Stimulated activated CD4-positive, alpha-beta T cell treated with anti-CD3 and anti-CD28 coated beads, TNF-alpha, amount 100 ng/mL, for 24 hours (primary cell): ENCODE results near the gene ST6GAL1.
"Not testable (repeated sequence)": the region's sequence is repeated elsewhere in the genome, so short reads cannot be mapped to it uniquely, and the experiment has no call there.

Experiments used
- DNase-seq, 3 experiments: peaks; one replicate each; pipeline ENCODE4 v3.0.0-alpha.2; 2020; ENCODE audit warnings: low read depth in 3 of 3

The ST6GAL1 gene

GRCh38 chr3:186930143-186930640 lies at the start of gene ST6GAL1:
Gene ST6GAL1, plus strand, starts transcription at chr3:186930526. Its CDS starts 112,178 bp downstream, at chr3:187042704.
- peak; percentile 33 to 75 (median 43) for DNase-seq

- DNase-seq, result no peak
Observed at GRCh38 chr3:186882150-186882524, 48.2 kb upstream of the ST6GAL1 start.

- DNase-seq, result peak; percentile 22 to 61 (median 27)
Observed at GRCh38 chr3:186882881-186883685, 47.2 kb upstream of the ST6GAL1 start.

- DNase-seq, result no peak
Observed at GRCh38 chr3:186883686-186884058, 46.7 kb upstream of the ST6GAL1 start.

- DNase-seq, result not testable (repeated sequence)
Observed at GRCh38 chr3:186884868-186885267, 45.5 kb upstream of the ST6GAL1 start.

- no peak for DNase-seq
Observed at GRCh38 chr3:186886202-186886981, 43.9 kb upstream of the ST6GAL1 start.

GRCh38 chr3:186887507-186887938 lies 42.8 kb upstream of the ST6GAL1 start:
- DNase-seq, result not testable (repeated sequence)

- DNase-seq, result no peak
Observed at GRCh38 chr3:186888569-186888968, 41.8 kb upstream of the ST6GAL1 start.

GRCh38 chr3:186889698-186890097 lies 40.6 kb upstream of the ST6GAL1 start:
- DNase-seq, result not testable (repeated sequence)

GRCh38 chr3:186890911-186891310 lies 39.4 kb upstream of the ST6GAL1 start:
- DNase-seq, result no peak

GRCh38 chr3:186893071-186893470 lies 37.3 kb upstream of the ST6GAL1 start:
- not testable (repeated sequence) for DNase-seq

- DNase-seq, result no peak
Observed at GRCh38 chr3:186895406-186895805, 34.9 kb upstream of the ST6GAL1 start.

GRCh38 chr3:186896006-186896405 lies 34.3 kb upstream of the ST6GAL1 start:
- DNase-seq, result no peak

GRCh38 chr3:186896875-186897274 lies 33.5 kb upstream of the ST6GAL1 start:
- DNase-seq, result no peak

GRCh38 chr3:186901135-186901734 lies 29.1 kb upstream of the ST6GAL1 start:
- no peak for DNase-seq

GRCh38 chr3:186902154-186902553 lies 28.2 kb upstream of the ST6GAL1 start:
- DNase-seq, result no peak

- DNase-seq, result no peak
Observed at GRCh38 chr3:186902713-186903112, 27.6 kb upstream of the ST6GAL1 start.

- DNase-seq, result not testable (repeated sequence)
Observed at GRCh38 chr3:186903676-186904075, 26.6 kb upstream of the ST6GAL1 start.

GRCh38 chr3:186907075-186907474 lies 23.3 kb upstream of the ST6GAL1 start:
- DNase-seq, result not testable (repeated sequence)

GRCh38 chr3:186909078-186909853 lies 21.1 kb upstream of the ST6GAL1 start:
- DNase-seq, result peak in 2 of 3 experiments; percentile 47 to 57
